Retina (tissue), 1 donor: Measurements from ENCODE around the gene PTGER1.
A peak's percentile ranks its signal among the peaks of the same experiment; 100 is the strongest.

Source experiments
- DNase-seq: peaks from one replicate; pipeline ENCODE4 v3.0.0-alpha.2; 2016

PTGER1 gene

GRCh38 chr19:14439014-14439413 lies 36.1 kb downstream of the PTGER1 start:
- no peak for DNase-seq

GRCh38 chr19:14437578-14438140 lies 37.5 kb downstream of the PTGER1 start:
- DNase-seq: no peak

GRCh38 chr19:14435320-14436050 lies 39.7 kb downstream of the PTGER1 start:
- DNase-seq: no peak

DNA sequence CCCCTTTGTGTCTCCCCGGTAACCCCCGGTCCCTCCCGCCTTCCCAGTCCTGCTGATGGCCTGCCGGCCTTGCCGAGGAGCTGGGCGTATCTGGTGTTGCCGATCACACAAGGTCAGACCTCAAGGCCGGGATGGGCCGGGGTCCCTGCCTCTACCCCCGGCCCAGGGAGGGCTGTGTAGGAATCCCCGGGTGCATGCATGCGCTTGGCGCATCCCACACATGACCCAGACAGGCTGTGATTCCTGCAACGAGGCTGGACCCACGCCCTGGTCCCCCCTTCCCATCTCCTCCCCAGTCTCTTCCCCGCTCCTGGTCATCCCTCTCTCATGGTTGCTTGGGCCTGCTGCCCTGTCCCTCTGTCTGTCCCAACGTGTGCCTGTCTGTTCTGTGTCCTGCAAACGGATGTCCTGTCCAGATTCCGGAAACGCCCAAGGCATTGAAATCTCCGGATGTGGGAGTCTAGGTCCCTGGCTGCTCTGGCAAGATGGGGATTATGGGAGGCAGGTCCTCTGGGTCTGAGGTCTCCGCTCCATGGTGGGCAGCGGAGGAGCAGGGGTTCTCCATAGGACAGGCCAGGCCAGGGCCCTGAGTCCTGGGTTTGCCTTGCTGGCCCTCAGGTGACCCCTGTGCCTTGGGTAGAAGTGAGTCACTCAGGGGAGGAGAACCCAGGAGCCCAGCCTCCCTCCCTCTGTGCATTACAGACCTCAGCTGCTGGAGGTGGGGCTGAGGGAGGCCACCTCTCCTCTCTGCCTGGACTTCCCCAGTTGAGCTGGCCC lies 40.4 kb downstream of the PTGER1 start:
- peak; percentile 24 for DNase-seq

- peak; percentile 50 for DNase-seq
Observed at GRCh38 chr19:14433554-14434501, 41.3 kb downstream of the PTGER1 start.

- peak; percentile 76 for DNase-seq
Observed at GRCh38 chr19:14432791-14433553, 42.2 kb downstream of the PTGER1 start, which contains the start of gene PKN1. TSS of gene PKN1 (plus strand) at chr19:14433306. CDS start at chr19:14433522, 216 bp downstream.

- DNase-seq: no peak
Observed at GRCh38 chr19:14430712-14431111, 44.4 kb downstream of the PTGER1 start.

GRCh38 chr19:14428882-14429416 lies 46.2 kb downstream of the PTGER1 start:
- no peak for DNase-seq

GRCh38 chr19:14427461-14427860 lies 47.7 kb downstream of the PTGER1 start:
- DNase-seq: no peak

GRCh38 chr19:14425696-14426138 lies 49.4 kb downstream of the PTGER1 start:
- DNase-seq: no peak
